T-cell (primary cell): ENCODE measurements around the gene GSX2. TPM values are rescaled to one million over a fixed set of nuclear protein-coding genes. Genes with fewer than 3 reads are reported as not detected.
"Not testable (repeated sequence)": the region's sequence is repeated elsewhere in the genome, so short reads cannot be mapped to it uniquely, and the experiment has no call there.

Experiments
- ATAC-seq, 4 experiments: fragments of 200-7000 bp in 3 of 4; fragments of 150-1000 bp in 1 of 4; cut with Tn5 transposase; replicated peaks in 1 of 4; 1 replicate in 3 of 4; 2 replicates in 1 of 4; pipeline ENCODE4 v1.10.0; 2021; ENCODE audit warnings: moderate library complexity in 3 of 4, mild to moderate bottlenecking in 2 of 4, moderate number of reproducible peaks in 1 of 4
- CTCF ChIA-PET, 2 donors: fragments of 300-600 bp; sonication (Branson Sonifier 250); formaldehyde crosslinking; loops; one replicate each; lab custom pipeline; 2022; ENCODE audit warnings: antibody characterized with exemption in 2 of 2; lab: Charles Lee
- POLR2A ChIA-PET, 2 donors: fragments of 300-600 bp; sonication (Branson Sonifier 250); formaldehyde crosslinking; loops; one replicate each; lab custom pipeline; 2022; ENCODE audit warnings: antibody characterized with exemption in 2 of 2; lab: Charles Lee
- DNase-seq, 35 experiments: peaks; one replicate each; pipeline versions ENCODE4 v3.0.0 to v3.0.0-alpha.2; 2013 to 2023
- H3K27ac ChIP-seq: one replicate; pipeline ENCODE4 v1.5.1; 2013; ENCODE audit warnings: low read length
- H3K27me3 ChIP-seq, 2 experiments: replicated peaks in 1 of 2; 1 replicate in 1 of 2; 2 replicates in 1 of 2; pipeline versions ENCODE4 v1.6.1 to v1.7.0; 2013; ENCODE audit warnings: low read length in 1 of 2, mixed read lengths in 1 of 2; ENCODE audit not compliant: control insufficient read depth in 2 of 2, insufficient read depth in 2 of 2; ENCODE audit errors: extremely low read depth in 1 of 2
- H3K36me3 ChIP-seq, 2 donors: 1 replicate in 1 of 2; 2 replicates in 1 of 2; pipeline versions ENCODE4 v1.6.1 to v1.7.0; 2013; ENCODE audit warnings: low read length in 1 of 2; ENCODE audit not compliant: control insufficient read depth in 2 of 2, insufficient read depth in 1 of 2; ENCODE audit errors: extremely low read depth in 1 of 2
- H3K4me1 ChIP-seq, 2 experiments: 1 replicate in 1 of 2; 2 replicates in 1 of 2; pipeline versions ENCODE4 v1.6.1 to v1.7.0; 2013; ENCODE audit warnings: low read length in 2 of 2, mixed read lengths in 1 of 2; ENCODE audit not compliant: insufficient read depth in 2 of 2, control insufficient read depth in 1 of 2; ENCODE audit errors: extremely low read depth in 1 of 2
- H3K4me3 ChIP-seq, 2 donors: 1 replicate in 1 of 2; 2 replicates in 1 of 2; pipeline versions ENCODE4 v1.5.1 to v1.7.0; 2013; ENCODE audit warnings: mild to moderate bottlenecking in 2 of 2, low read length in 1 of 2, moderate library complexity in 1 of 2; ENCODE audit not compliant: control insufficient read depth in 1 of 2; ENCODE audit errors: extremely low read depth in 1 of 2
- H3K9me3 ChIP-seq: 2 replicates; pipeline ENCODE4 v1.7.0; 2013
- H3K27ac Mint-ChIP-seq, 2 donors: one replicate each; pipeline ENCODE4 v1.8.0; 2020 to 2021; ENCODE audit warnings: mild to moderate bottlenecking in 2 of 2, mixed read lengths in 2 of 2
- H3K27me3 Mint-ChIP-seq, 2 donors: one replicate each; pipeline ENCODE4 v1.8.0; 2021 to 2022; ENCODE audit warnings: mixed read lengths in 2 of 2
- H3K36me3 Mint-ChIP-seq: one replicate; pipeline ENCODE4 v1.8.0; 2021; ENCODE audit warnings: mixed read lengths
- H3K4me1 Mint-ChIP-seq, 3 donors: one replicate each; pipeline ENCODE4 v1.8.0; 2020 to 2022; ENCODE audit warnings: mixed read lengths in 3 of 3, mild to moderate bottlenecking in 1 of 3
- H3K4me3 Mint-ChIP-seq, 3 donors: one replicate each; pipeline ENCODE4 v1.8.0; 2020 to 2022; ENCODE audit warnings: mild to moderate bottlenecking in 3 of 3, mixed read lengths in 3 of 3, moderate library complexity in 3 of 3
- H3K9me3 Mint-ChIP-seq, 3 donors: one replicate each; pipeline ENCODE4 v1.8.0; 2020 to 2022; ENCODE audit warnings: mixed read lengths in 3 of 3
- WGBS: methylation state at CpG from one replicate; pipeline ENCODE4 v1.1.5; 2013; ENCODE audit warnings: missing lambda C conversion rate; ENCODE audit not compliant: insufficient coverage; 5-methylcytosine and 5-hydroxymethylcytosine counted together
- total RNA-seq, 35 experiments: library from RNA in 6 of 35; stranded (reverse) in 6 of 35; fragments of 120-200 nt in 1 of 35; gene quantifications; one replicate each; pipeline versions ENCODE4 v1.2.1 to v1.2.4 and lab custom pipeline; 2013 to 2026

Gene GSX2
- total RNA-seq, 5 donors from 2014 or later (not counting 1 experiment from before 2014, with no cell fraction given), result not detected

DNA sequence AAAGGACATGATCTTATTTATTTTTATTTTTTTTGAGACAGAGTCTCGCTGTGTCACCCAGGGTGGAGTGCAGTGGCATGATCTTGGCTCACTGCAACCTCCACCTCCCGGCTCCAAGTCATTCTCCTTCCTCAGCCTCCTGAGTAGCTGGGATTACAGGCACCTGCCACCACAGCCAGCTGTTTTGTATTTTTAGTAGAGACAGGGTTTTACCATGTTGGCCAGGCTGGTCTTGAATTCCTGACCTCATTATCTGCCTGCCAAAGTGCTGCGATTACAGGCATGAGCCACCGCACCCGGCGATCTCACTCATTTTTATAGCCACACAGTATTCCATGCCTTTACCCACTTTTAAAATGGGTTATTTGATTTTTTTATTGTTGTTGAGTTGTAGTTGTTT is 16.3 kb downstream of the GSX2 start:
- H3K36me3 Mint-ChIP-seq, H3K36me3 ChIP-seq, H3K4me1 Mint-ChIP-seq, H3K9me3 ChIP-seq, H3K4me1 ChIP-seq, H3K4me3 Mint-ChIP-seq, CTCF ChIA-PET, ATAC-seq, H3K9me3 Mint-ChIP-seq, H3K27ac Mint-ChIP-seq, H3K4me3 ChIP-seq, POLR2A ChIA-PET, DNase-seq, H3K27ac ChIP-seq: not testable (repeated sequence)
- peaks cover 36 to 43% of the 10 kb centered on the region in 2 donors for H3K27me3 Mint-ChIP-seq
- no CpG with 5 or more reads among the region's 6 CpGs for WGBS
- H3K27me3 ChIP-seq, result peaks cover 4 to 23% of the 10 kb centered on the region in 2 experiments

DNA sequence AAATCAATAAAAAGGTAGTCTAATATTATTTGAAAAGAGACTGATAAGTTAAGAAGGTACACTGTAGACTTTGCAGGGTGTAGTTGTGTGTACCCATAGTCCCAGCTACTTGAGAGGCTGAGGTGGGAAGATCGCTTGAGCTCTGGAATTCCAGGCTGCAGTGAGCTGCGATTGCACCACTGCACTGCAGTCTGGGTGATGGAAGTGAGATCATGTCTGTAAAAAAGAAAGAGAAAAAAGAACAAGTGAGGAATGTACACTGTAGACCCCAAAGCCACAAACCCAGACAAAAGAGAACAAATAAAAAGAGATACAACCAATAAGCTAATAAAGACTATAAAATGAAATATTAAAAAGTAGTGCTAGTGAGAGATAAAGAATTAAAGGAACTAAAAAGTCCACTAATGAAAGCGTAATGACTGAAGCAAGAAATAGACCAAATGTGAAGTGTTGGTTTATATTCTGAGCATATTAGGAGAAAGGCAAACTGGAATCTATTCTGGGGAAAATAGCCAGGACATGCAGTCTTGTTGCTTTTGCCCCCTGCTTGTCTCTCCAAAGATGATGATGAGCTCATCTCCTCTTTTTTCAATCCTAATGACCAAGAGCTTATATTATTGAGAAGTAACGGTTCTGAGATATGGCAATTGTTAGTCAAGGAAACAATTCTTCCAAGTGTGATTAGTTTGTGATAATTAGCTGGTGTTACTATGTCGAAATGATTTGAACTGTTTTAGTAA is 19.1 kb downstream of the GSX2 start:
- ChIA-PET CTCF (no interaction called here), POLR2A (no interaction called here)
- Mint-ChIP-seq H3K27me3 (peaks cover 26 to 31% of the 10 kb centered on the region in 2 donors), H3K36me3 (no peaks in the 10 kb centered on the region), H3K4me3 (no peak overlapping the region), H3K9me3 (peaks cover 0 to 3% (median 0%) of the 10 kb centered on the region in 3 donors), H3K27ac (no peak overlapping the region), H3K4me1 (no peaks in the 10 kb centered on the region)
- Histone ChIP-seq H3K4me1 (no peaks in the 10 kb centered on the region), H3K36me3 (no peaks in the 10 kb centered on the region), H3K9me3 (no peaks in the 10 kb centered on the region), H3K4me3 (no peak overlapping the region), H3K27me3 (peaks cover 0 to 17% of the 10 kb centered on the region in 2 experiments), H3K27ac (no peak overlapping the region)
- DNase-seq, result no peak
- WGBS, result 100% methylated on average over 1 of the region's 5 CpGs
- no peak for ATAC-seq

DNA sequence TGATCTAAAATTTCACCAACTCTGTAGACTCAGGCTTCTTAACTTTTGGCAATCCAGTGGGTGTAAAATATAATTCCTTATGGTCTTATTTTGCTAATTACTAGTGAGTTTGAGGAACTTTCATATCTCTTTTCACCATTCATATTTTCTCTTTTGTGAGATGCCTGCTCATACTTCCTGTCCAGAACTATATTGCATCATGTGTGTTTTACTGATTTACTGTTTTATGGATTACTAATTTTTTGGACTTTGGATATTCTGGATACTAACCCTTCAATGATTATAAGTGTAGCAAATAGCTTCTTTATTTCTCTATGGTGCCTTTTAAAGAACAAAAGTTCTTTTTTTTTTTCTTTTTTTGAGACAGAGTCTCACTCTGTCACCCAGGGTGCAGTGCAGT is 20.6 kb downstream of the GSX2 start:
- peaks cover 0 to 20% of the 10 kb centered on the region in 2 experiments for H3K27me3 ChIP-seq
- H3K27ac Mint-ChIP-seq, result no peak overlapping the region
- no peaks in the 10 kb centered on the region for H3K4me1 ChIP-seq
- peaks cover 22 to 25% of the 10 kb centered on the region in 2 donors for H3K27me3 Mint-ChIP-seq
- H3K36me3 ChIP-seq, result no peaks in the 10 kb centered on the region
- DNase-seq (no peak), ATAC-seq (no peak)
- no peak overlapping the region for H3K4me3 ChIP-seq
- H3K9me3 Mint-ChIP-seq, result no peaks in the 10 kb centered on the region
- CTCF ChIA-PET, result no interaction called here
- H3K9me3 ChIP-seq, result no peaks in the 10 kb centered on the region
- POLR2A ChIA-PET, result no interaction called here
- no peak overlapping the region for H3K27ac ChIP-seq
- H3K36me3 Mint-ChIP-seq, result no peaks in the 10 kb centered on the region
- H3K4me3 Mint-ChIP-seq, result no peak overlapping the region
- no peaks in the 10 kb centered on the region for H3K4me1 Mint-ChIP-seq

DNA sequence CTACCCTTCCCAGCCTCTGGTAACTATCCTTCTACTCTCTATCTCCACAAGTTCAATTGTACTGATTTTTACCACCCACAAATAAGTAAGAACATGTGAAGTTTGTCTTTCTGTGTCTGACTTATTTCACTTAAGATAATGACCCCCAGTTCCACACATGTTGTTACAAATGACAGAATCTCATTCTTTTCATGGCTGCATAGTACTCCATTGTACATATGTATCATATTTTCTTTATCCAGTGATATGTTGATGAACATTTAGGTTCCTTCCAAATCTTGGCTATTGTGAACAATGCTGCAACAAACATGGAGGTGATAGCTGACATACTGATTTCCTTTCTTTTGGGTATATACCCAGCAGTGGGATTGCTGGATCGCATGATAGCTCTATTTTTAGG is 27.7 kb downstream of the GSX2 start:
- Mint-ChIP-seq H3K4me1 (no peaks in the 10 kb centered on the region), H3K9me3 (peaks cover 10 to 22% (median 14%) of the 10 kb centered on the region in 3 donors), H3K27me3 (peaks cover 21 to 23% of the 10 kb centered on the region in 2 donors), H3K27ac (no peak overlapping the region), H3K4me3 (no peak overlapping the region), H3K36me3 (no peaks in the 10 kb centered on the region)
- no peak overlapping the region for H3K27ac ChIP-seq
- H3K4me3 ChIP-seq, result no peak overlapping the region
- WGBS, result no CpG with 5 or more reads among the region's 1 CpG
- ATAC-seq (no peak), DNase-seq (no peak)
- H3K4me1 ChIP-seq, result no peaks in the 10 kb centered on the region
- ChIA-PET CTCF (no interaction called here), POLR2A (no interaction called here)
- no peaks in the 10 kb centered on the region for H3K9me3 ChIP-seq
- peaks cover 0 to 14% of the 10 kb centered on the region in 2 experiments for H3K27me3 ChIP-seq
- H3K36me3 ChIP-seq, result no peaks in the 10 kb centered on the region

DNA sequence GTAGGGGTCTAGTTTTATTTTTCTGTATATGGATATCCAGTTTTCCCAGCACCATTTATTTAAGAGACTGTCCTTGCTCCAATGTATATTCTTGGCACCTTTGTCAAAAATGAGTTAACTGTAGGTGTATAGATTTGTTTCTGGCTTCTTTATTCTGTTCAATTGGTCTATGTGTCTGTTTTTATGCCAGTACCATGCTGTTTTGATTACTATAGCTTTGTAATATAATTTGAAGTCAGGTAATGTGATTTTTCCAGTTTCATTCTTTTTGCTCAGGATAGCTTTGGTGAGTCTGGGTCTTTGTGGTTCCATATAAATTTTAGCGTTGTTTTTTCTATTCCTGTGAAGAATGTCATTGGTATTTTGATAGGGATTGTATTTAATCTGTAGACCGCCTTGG is 28.7 kb downstream of the GSX2 start:
- peaks cover 0 to 14% of the 10 kb centered on the region in 2 experiments for H3K27me3 ChIP-seq
- H3K4me3 Mint-ChIP-seq, H3K9me3 ChIP-seq, H3K27ac ChIP-seq, H3K27ac Mint-ChIP-seq, ATAC-seq, H3K36me3 Mint-ChIP-seq, H3K36me3 ChIP-seq, POLR2A ChIA-PET, H3K4me3 ChIP-seq, DNase-seq, CTCF ChIA-PET, H3K4me1 Mint-ChIP-seq, H3K4me1 ChIP-seq: not testable (repeated sequence)
- Mint-ChIP-seq H3K9me3 (peaks cover 14 to 25% (median 14%) of the 10 kb centered on the region in 3 donors), H3K27me3 (peaks cover 25 to 30% of the 10 kb centered on the region in 2 donors)
- no CpG with 5 or more reads among the region's 2 CpGs for WGBS

DNA sequence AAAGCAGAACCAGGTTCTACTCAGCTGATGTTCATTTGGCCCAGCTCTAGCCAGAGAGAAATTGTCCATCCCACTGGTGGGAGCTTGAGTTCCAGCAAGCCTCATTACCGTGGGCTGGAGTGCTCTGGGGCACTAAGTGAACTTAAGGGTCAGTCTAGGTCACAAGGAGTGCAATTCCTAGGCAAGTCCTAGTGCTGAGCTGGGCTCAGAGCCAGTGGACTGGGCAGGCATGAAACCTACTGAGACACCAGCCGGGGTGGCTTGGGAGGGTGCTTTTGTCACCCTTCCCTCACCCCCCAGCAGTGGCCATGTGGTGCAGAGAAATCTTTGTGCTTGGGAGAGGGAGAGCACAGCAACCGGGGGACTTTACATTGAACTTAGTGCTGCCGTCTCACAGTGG is 39.4 kb downstream of the GSX2 start:
- ChIA-PET CTCF (no interaction called here), POLR2A (no interaction called here)
- H3K36me3 Mint-ChIP-seq, result no peaks in the 10 kb centered on the region
- Histone ChIP-seq H3K4me3 (no peak overlapping the region), H3K36me3 (no peaks in the 10 kb centered on the region), H3K27me3 (peaks cover 0 to 5% of the 10 kb centered on the region in 2 experiments), H3K9me3 (no peaks in the 10 kb centered on the region), H3K4me1 (peaks cover 0 to 2% of the 10 kb centered on the region in 2 experiments), H3K27ac (no peak overlapping the region)
- H3K9me3 Mint-ChIP-seq, result no peaks in the 10 kb centered on the region
- no peak overlapping the region for H3K27ac Mint-ChIP-seq
- ATAC-seq, result no peak
- peaks cover 0 to 5% of the 10 kb centered on the region in 2 donors for H3K27me3 Mint-ChIP-seq
- no peak for DNase-seq
- H3K4me1 Mint-ChIP-seq, result peaks cover 8 to 9% (median 8%) of the 10 kb centered on the region in 3 donors
- WGBS, result 75% methylated on average over 2 of the region's 4 CpGs
- H3K4me3 Mint-ChIP-seq, result no peak overlapping the region
